ENCODE results near the gene GSDME.

GRCh38 chr7:24788961-24789576, 31.8 kb upstream of the GSDME start:
- no peak for TF ChIP-seq EZH2 (IDR thresholded peaks at IDR 0.05; ENCODE audit: borderline replicate concordance)
- no peak for TF ChIP-seq CTCF (IDR thresholded peaks at IDR 0.05; ENCODE audit: poor library complexity)
- no peak for TF ChIP-seq EZH2phosphoT487 (IDR thresholded peaks at IDR 0.05; ENCODE audit: low read depth, severe bottlenecking, unreplicated experiment)
